ENCODE results near the gene CDKAL1.

DNA sequence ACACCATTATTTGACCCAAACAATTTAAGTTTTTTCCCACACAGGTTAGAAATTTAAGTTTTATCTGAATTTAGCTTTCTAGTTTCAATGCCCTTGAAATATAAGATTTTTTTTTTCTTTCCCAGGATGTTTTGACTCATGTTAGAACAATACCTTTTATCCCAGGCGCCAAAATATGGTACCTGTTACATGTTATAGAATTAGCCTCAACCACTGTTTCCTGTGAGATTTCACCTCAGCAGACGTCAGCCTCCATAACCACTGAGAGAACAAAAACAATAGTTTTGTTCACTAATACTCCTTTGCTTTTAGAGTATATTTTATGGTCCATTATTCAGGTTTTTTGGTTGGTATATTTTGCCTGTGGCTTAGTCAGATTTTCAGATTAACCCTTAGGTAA, 302.9 kb downstream of the CDKAL1 start:
- TF ChIP-seq, protein P1, sequence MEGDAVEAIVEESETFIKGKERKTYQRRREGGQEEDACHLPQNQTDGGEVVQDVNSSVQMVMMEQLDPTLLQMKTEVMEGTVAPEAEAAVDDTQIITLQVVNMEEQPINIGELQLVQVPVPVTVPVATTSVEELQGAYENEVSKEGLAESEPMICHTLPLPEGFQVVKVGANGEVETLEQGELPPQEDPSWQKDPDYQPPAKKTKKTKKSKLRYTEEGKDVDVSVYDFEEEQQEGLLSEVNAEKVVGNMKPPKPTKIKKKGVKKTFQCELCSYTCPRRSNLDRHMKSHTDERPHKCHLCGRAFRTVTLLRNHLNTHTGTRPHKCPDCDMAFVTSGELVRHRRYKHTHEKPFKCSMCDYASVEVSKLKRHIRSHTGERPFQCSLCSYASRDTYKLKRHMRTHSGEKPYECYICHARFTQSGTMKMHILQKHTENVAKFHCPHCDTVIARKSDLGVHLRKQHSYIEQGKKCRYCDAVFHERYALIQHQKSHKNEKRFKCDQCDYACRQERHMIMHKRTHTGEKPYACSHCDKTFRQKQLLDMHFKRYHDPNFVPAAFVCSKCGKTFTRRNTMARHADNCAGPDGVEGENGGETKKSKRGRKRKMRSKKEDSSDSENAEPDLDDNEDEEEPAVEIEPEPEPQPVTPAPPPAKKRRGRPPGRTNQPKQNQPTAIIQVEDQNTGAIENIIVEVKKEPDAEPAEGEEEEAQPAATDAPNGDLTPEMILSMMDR (IDR thresholded peaks at IDR 0.05) = no peak
- TF ChIP-seq, protein P2, sequence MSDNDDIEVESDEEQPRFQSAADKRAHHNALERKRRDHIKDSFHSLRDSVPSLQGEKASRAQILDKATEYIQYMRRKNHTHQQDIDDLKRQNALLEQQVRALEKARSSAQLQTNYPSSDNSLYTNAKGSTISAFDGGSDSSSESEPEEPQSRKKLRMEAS (CRISPR knock-in tag; IDR thresholded peaks at IDR 0.05) = no peak
- TF ChIP-seq, protein P3, sequence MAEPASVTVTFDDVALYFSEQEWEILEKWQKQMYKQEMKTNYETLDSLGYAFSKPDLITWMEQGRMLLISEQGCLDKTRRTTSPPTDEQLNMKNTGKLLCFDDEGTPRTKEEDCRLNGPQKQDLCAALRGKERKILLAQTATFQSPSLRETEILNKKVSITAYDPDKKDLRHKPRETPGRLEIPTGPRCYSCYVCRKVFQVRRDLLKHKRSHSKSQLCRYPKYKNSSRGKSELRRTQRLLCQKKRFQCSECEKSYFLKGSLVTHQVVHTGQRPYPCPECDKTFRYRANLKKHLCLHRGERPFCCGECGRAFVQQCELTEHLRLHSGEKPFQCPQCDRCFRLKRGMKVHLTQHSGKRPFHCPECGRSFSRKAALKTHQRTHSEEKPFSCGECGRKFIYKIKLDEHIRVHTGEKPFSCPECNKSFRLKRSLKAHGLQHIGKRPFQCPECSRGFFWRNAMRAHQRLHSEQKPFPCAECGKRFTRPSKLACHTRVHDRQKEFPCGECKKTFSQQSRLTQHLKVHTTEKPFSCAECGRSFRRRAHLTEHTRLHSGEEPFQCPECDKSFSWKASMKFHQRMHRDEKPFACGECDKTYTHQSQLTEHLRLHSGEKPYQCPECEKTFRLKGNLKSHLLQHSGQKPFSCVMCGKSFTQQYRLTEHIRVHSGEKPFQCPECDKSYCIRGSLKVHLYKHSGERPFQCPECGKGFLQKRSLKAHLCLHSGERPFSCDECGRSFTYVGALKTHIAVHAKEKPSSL (CRISPR knock-in tag; conservative IDR thresholded peaks at IDR 0.05) = no peak
- TF ChIP-seq, protein P4, sequence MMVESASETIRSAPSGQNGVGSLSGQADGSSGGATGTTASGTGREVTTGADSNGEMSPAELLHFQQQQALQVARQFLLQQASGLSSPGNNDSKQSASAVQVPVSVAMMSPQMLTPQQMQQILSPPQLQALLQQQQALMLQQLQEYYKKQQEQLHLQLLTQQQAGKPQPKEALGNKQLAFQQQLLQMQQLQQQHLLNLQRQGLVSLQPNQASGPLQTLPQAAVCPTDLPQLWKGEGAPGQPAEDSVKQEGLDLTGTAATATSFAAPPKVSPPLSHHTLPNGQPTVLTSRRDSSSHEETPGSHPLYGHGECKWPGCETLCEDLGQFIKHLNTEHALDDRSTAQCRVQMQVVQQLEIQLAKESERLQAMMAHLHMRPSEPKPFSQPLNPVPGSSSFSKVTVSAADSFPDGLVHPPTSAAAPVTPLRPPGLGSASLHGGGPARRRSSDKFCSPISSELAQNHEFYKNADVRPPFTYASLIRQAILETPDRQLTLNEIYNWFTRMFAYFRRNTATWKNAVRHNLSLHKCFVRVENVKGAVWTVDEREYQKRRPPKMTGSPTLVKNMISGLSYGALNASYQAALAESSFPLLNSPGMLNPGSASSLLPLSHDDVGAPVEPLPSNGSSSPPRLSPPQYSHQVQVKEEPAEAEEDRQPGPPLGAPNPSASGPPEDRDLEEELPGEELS (CRISPR knock-in tag; IDR thresholded peaks at IDR 0.05) = no peak
- TF ChIP-seq MYBL2 (CRISPR knock-in tag; IDR thresholded peaks at IDR 0.05) (no peak), SP1 (CRISPR knock-in tag; conservative IDR thresholded peaks at IDR 0.05) (no peak), RORB (CRISPR knock-in tag; IDR thresholded peaks at IDR 0.05) (no peak), NFYB (CRISPR knock-in tag; conservative IDR thresholded peaks at IDR 0.05; ENCODE audit: low read depth) (no peak), TEAD4 (CRISPR knock-in tag; IDR thresholded peaks at IDR 0.05) (no peak), FOXJ3 (CRISPR knock-in tag; IDR thresholded peaks at IDR 0.05; ENCODE audit: borderline replicate concordance) (no peak), CREM (CRISPR knock-in tag; IDR thresholded peaks at IDR 0.05) (no peak)
- TF ChIP-seq, protein P5, sequence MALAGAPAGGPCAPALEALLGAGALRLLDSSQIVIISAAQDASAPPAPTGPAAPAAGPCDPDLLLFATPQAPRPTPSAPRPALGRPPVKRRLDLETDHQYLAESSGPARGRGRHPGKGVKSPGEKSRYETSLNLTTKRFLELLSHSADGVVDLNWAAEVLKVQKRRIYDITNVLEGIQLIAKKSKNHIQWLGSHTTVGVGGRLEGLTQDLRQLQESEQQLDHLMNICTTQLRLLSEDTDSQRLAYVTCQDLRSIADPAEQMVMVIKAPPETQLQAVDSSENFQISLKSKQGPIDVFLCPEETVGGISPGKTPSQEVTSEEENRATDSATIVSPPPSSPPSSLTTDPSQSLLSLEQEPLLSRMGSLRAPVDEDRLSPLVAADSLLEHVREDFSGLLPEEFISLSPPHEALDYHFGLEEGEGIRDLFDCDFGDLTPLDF (CRISPR knock-in tag; IDR thresholded peaks at IDR 0.05) = no peak
- TF ChIP-seq, protein P6, sequence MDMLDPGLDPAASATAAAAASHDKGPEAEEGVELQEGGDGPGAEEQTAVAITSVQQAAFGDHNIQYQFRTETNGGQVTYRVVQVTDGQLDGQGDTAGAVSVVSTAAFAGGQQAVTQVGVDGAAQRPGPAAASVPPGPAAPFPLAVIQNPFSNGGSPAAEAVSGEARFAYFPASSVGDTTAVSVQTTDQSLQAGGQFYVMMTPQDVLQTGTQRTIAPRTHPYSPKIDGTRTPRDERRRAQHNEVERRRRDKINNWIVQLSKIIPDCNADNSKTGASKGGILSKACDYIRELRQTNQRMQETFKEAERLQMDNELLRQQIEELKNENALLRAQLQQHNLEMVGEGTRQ (CRISPR knock-in tag; IDR thresholded peaks at IDR 0.05) = no peak
- TF ChIP-seq, protein P7, sequence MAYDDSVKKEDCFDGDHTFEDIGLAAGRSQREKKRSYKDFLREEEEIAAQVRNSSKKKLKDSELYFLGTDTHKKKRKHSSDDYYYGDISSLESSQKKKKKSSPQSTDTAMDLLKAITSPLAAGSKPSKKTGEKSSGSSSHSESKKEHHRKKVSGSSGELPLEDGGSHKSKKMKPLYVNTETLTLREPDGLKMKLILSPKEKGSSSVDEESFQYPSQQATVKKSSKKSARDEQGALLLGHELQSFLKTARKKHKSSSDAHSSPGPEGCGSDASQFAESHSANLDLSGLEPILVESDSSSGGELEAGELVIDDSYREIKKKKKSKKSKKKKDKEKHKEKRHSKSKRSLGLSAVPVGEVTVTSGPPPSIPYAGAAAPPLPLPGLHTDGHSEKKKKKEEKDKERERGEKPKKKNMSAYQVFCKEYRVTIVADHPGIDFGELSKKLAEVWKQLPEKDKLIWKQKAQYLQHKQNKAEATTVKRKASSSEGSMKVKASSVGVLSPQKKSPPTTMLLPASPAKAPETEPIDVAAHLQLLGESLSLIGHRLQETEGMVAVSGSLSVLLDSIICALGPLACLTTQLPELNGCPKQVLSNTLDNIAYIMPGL (CRISPR knock-in tag; IDR thresholded peaks at IDR 0.05) = no peak
